GM19043 (cell line): ENCODE measurements around the gene GALNT18.

Experiments
- ATAC-seq: cut with Tn5 transposase; IDR thresholded peaks from one replicate; pipeline ENCODE4 v1.9.1; 2021; ENCODE audit warnings: low read depth; ENCODE audit not compliant: unreplicated experiment

Gene GALNT18

DNA sequence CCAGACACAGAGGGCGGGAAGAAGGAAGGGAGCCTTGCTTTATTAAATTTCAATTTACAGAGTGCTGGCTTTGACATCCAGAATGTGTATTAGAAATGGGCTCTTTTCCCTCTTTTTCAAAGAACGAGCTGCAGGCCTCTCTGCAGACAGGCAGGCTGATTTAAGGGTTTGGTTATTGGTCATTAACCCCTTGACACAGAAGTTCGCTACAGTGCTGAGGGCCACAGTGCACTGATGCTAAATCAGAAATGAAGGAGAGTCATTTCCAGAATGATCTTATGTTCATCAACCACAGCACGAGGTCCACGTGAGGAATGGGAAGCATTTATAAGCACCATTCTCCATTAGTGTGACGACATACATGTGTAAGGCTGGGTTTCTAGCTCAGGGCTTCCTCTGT, 320.6 kb downstream of the GALNT18 start:
- ATAC-seq = no peak

GRCh38 chr11:11297578-11297977, 324.2 kb downstream of the GALNT18 start:
- no peak for ATAC-seq

DNA sequence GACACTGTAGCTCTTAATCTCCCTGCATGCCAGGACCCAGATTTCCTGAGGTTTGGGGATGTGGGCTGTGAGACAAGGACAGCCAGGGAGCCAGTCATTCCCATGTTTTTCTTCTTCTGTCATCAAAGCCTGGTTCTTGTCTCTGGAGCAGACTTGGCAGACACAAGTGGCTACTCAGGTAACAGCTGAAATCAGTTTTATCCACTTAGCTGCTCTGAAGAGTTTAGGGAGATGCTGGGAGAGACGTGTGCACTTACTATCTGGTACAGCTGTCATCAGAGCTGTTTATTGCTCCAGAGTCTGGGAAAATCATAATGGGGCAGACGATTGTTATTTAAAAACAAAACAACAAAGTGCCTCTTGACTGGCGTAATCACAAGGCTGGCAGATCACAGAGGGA, 325.4 kb downstream of the GALNT18 start:
- ATAC-seq = no peak

DNA sequence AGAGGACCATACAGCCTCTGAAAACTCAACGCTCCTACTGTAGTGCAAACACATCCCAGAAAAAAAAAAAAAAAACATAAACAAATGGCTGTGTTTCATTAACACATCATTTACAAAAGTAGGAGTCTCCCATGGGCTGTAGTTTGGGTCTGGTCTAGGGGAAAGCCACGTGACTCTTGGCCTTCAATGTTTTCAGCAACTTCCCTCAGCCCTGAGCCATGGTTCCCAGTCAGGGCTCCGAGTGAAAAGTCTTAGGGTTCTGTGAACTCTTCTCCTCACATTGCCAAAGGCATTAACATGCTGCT, 327.3 kb downstream of the GALNT18 start:
- no peak for ATAC-seq

DNA sequence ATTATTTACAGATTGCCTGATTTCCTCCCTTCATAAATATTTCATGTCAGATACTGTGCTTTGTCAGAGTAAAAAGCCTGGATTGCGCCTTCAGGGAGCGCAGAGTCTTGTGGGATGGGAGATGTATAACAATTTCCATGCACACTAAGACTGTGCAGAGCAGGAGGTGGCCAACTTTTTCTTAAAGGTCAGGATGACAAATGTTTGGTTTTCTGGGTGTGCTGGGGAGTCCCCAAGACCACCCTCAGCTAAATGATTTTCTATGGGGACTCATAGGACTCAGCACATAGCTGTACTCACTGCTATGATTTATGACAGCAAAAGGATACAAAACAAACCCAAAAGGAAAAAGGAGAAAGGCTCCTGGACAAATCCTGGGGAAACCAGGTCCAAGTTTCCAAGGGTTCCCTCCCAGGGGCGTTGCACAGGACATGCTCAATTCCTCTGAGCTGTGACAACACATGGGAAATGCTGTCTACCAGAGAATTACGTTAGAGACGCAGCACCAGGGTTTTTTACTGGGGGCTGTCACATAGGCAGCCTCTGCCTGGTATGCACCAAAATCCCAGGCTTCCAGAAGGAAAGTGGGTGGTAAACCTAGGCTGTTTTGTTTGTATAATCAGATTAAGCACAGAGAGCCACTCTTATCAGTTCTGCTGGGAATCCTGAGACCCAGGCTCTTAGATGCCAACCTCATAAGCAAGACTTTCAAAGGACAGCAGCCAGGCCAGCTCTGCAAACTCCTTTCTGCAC, 327.8 kb downstream of the GALNT18 start:
- ATAC-seq = no peak

- no peak for ATAC-seq
Measured at GRCh38 chr11:11292839-11293238, 329.0 kb downstream of the GALNT18 start.

- ATAC-seq = no peak
Measured at GRCh38 chr11:11291041-11292015, 330.5 kb downstream of the GALNT18 start.

DNA sequence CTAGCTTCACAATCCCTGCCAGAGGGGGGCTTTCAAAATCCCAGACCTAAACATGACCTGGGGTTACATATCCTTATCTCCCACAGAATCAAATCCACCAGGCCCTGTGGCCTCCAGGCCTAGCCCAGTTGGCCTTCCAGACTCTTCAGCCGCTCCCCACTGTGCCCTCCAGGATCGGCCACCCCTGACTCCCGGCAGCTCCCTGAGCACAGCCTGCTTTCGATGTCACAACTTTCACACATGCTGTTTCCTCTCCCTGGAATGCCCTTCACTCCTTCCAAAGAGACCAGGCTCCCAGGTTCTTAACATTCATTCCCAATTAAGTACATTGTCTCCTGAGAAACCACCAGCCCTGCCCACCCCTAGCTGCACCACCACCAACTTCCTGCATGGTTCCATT, 331.5 kb downstream of the GALNT18 start:
- no peak for ATAC-seq

- no peak for ATAC-seq
Measured at GRCh38 chr11:11289669-11290068, 332.1 kb downstream of the GALNT18 start.

GRCh38 chr11:11288972-11289616, 332.7 kb downstream of the GALNT18 start:
- no peak for ATAC-seq

- ATAC-seq = no peak
Measured at GRCh38 chr11:11284481-11284880, 337.3 kb downstream of the GALNT18 start.

DNA sequence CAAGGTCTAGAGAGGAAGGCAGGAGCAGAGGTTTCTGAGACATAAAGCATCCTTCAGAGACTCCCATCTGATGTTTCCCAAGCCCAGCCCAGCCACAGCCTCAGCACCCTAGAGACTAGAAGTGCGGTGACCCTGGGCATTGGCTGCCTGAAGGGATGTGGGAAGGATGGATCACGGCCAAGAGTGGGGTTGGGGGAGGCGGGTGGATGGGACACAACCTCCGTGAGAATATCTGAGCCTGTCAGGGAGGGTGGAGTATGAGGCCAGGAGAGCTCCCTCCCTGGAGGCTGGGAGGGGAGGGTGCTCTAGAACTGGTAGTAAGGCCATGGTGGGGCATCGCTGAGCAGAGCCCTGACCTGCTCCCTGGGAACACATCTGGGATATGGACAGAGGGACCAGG, 340.2 kb downstream of the GALNT18 start:
- no peak for ATAC-seq

- no peak for ATAC-seq
Measured at GRCh38 chr11:11280826-11281225, 341.0 kb downstream of the GALNT18 start.

DNA sequence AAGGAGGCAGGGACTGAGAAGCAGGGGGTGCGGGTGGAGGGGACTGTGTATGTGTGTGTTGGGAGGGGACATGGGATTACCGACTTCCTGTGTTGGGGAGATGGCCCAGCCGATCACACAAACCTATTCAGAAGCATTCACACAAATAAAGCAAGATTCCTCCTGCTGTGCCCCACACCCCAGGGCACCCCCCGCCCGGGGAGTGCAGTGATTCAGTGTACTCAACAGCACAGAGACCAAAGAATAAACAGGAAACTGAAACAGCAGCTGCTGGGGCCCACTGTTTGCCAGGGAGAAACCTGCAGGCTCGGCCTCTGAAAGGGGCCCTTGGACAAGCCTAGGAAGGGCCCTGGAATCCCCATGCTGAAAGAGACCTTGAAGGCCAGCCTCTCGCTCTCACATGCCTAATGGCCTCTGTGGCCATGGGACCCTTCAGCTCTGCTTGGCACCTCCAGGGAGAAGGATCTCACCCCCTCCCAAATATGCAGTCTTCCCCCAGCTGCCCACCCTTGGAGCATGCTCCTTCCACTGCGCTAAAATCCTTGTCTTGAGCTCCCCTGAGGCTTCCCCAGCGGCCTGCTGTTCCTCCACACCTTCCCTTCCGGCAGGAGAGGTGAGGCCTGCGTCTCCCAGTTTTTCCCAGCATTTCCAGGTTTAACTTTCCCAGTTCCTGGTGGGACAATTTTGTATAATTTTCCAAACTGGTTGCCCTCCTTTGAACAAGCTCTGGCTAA, 341.7 kb downstream of the GALNT18 start:
- ATAC-seq = no peak

DNA sequence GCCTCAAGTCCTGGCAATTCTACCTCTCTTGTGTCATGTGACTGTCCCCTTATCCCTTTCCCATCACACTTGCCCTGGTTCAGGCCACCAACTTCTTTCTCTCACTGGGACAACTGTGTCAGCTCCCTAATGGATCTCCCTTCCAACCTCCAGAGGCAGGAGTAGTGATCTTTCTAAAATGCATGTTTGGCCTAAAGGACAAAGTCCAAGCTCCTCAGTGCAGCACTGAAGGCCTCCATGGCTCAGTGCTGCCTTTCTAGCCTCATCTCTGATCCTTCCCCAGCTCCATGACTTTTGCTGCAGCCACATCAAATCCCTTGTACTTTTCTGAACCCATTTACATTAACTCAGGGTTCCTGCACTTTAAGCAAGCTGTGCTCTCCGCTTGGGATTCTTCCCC, 349.6 kb downstream of the GALNT18 start:
- no peak for ATAC-seq

- no peak for ATAC-seq
Measured at GRCh38 chr11:11270236-11270775, 351.5 kb downstream of the GALNT18 start.

DNA sequence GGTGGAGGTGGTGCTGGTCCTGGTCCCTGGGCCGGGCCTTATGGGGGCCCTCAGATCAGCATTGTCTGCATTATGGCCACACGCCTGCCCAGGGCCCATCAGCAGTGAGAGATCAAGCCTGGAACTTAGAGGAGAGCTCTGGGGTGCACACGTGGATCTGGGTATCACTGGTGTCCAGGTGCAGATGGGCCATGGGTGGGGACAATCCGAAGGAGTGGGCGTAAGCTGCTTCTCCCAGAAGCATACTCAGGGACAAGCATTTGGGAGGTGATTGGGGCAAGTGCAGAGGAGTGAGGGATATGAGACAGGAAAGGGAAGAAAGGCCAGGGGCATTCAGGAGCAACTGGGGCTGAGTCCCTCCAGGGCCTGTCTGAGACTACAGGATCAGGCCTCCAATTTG, 353.1 kb downstream of the GALNT18 start:
- ATAC-seq = no peak

DNA sequence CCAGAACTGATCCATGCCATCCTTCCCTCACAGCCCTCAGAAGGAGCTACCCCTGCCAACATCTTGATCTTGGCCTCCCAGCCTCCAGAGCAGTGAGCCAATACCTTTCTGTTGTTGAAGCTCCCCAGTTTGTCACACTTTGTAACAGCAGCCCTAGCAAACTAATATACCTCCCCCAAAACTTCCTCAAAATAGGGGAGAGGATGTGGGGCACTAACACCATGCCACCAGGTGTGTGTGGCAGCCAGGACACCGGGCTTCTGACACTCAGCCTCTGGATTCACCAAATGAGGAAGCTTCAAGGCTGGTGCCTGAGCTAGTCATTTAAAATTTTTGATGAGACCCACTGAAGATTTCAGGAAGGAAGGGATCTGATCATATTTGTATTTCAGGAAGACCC, 353.7 kb downstream of the GALNT18 start:
- no peak for ATAC-seq

- ATAC-seq = no peak
Measured at GRCh38 chr11:11267312-11267711, 354.5 kb downstream of the GALNT18 start.

DNA sequence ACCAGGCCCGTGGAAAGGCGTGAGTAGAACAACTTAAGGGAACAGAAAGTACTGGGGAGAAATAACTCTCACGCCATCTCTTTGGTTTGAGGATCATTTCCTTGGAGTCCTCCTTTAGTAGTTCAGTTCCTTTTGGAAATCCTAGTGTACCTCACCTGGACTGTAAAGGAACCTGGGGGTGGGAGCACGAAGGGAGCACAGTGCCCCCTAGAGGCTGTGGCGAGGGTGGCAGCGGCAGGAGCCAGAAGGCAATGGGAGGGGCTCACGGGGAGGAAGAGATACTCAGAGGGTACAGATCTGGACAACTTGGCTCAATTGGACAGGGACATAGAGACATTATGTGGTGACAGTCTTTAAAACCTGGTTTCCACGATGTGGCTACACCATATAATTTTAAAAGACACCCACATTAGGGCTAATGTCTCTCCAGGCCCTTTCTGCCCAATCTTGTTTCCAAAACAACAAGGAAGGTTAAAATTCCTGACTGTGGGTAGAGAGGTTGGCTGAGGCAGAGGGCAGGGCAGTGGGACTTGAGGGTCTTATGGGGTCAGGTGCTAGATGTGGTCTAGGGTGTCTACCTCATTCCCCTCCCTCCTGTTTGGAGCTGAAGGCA, 355.7 kb downstream of the GALNT18 start:
- no peak for ATAC-seq
